Sigmoid colon (tissue), 4 donors: ENCODE results near the gene NFKB2.
A peak's percentile ranks its signal among the peaks of the same experiment; 100 is the strongest.

ENCODE experiments used
- POLR2AphosphoS5 ChIP-seq, 4 donors: sonication (generic); formaldehyde crosslinking; IDR thresholded peaks; one replicate each; pipeline ENCODE4 v1.6.1; 2017; ENCODE audit warnings: antibody characterized with exemption in 4 of 4
- TF ChIP-seq, protein P1 (sequence below), 4 experiments: fragments of 450-650 bp in 3 of 4; fragments of 200-600 bp in 1 of 4; IDR thresholded peaks; one replicate each; pipeline ENCODE4 v1.5.1; 2016 to 2019; ENCODE audit warnings: antibody characterized with exemption in 4 of 4, mild to moderate bottlenecking in 3 of 4, moderate library complexity in 2 of 4

DNA sequence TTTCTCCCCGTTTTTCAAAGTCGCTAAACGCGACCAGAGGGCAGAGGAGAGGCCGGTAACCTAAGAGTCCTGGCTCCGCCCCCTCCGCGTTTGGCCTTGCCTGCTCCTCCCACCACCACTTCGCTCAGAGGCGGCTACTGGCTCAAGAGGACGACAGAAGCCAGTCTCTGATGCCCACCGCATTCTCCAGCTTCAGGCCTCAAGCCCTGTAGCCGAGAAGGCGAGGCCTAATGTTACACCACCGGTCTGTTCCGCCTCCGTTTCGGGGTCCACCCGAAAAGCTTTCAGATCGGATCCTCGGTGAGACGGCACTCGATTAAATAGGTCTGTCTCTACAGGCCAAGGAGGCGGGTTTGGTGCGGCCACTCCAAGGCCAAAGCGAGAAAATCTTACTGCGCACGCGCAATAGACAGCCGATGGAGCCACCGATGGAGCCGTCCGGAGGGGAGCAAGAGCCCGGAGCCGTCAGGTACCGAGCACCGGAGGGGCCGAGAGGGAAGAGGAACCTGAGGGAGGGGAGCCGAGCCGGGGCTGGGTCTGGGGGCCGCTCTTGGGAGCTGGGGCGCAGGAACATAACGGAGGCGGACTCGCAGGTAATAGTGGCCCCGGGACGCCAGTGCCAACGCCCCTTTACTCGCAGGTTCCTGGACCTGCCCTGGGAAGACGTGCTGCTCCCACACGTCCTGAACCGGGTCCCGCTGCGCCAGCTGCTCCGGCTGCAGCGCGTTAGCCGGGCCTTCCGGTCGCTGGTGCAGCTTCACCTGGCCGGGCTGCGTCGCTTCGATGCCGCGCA is 25.4 kb downstream of the NFKB2 start, which contains the start of gene FBXL15:
- TF ChIP-seq, protein P1, sequence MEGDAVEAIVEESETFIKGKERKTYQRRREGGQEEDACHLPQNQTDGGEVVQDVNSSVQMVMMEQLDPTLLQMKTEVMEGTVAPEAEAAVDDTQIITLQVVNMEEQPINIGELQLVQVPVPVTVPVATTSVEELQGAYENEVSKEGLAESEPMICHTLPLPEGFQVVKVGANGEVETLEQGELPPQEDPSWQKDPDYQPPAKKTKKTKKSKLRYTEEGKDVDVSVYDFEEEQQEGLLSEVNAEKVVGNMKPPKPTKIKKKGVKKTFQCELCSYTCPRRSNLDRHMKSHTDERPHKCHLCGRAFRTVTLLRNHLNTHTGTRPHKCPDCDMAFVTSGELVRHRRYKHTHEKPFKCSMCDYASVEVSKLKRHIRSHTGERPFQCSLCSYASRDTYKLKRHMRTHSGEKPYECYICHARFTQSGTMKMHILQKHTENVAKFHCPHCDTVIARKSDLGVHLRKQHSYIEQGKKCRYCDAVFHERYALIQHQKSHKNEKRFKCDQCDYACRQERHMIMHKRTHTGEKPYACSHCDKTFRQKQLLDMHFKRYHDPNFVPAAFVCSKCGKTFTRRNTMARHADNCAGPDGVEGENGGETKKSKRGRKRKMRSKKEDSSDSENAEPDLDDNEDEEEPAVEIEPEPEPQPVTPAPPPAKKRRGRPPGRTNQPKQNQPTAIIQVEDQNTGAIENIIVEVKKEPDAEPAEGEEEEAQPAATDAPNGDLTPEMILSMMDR (IDR thresholded peaks at IDR 0.05): no peak
- peak; percentile 70 to 86 (median 83) for TF ChIP-seq POLR2AphosphoS5 (IDR thresholded peaks at IDR 0.05)
